HG03439 (cell line): ENCODE results near the gene SHQ1.
A peak's percentile ranks its signal among the peaks of the same experiment; 100 is the strongest.

Source experiments
- ATAC-seq: cut with Tn5 transposase; IDR thresholded peaks from one replicate; pipeline ENCODE4 v1.9.1; 2021; ENCODE audit warnings: mild to moderate bottlenecking, moderate library complexity; ENCODE audit not compliant: unreplicated experiment

The SHQ1 gene

GRCh38 chr3:72855001-72855400 is 6.8 kb upstream of the SHQ1 start:
- ATAC-seq, result no peak

- ATAC-seq, result peak; percentile 53
These were observed 447 bp upstream of the SHQ1 start for GRCh38 chr3:72848703-72849081.

- no peak for ATAC-seq
These were observed 963 bp downstream of the SHQ1 start for GRCh38 chr3:72847282-72847681.

- ATAC-seq, result no peak
These were observed 2.1 kb downstream of the SHQ1 start for GRCh38 chr3:72846166-72846565.

- ATAC-seq, result no peak
These were observed 3.7 kb downstream of the SHQ1 start for GRCh38 chr3:72844436-72844993.

- no peak for ATAC-seq
These were observed 9.2 kb downstream of the SHQ1 start for GRCh38 chr3:72839057-72839456.

GRCh38 chr3:72836923-72837322 is 11.3 kb downstream of the SHQ1 start:
- no peak for ATAC-seq

- no peak for ATAC-seq
These were observed 11.8 kb downstream of the SHQ1 start for GRCh38 chr3:72836416-72836815.

GRCh38 chr3:72830452-72831223 is 17.6 kb downstream of the SHQ1 start:
- no peak for ATAC-seq

- ATAC-seq, result no peak
These were observed 18.5 kb downstream of the SHQ1 start for GRCh38 chr3:72829701-72830100.

GRCh38 chr3:72821161-72821781 is 27.0 kb downstream of the SHQ1 start:
- no peak for ATAC-seq

- ATAC-seq, result no peak
These were observed 27.8 kb downstream of the SHQ1 start for GRCh38 chr3:72820415-72820814.

- ATAC-seq, result no peak
These were observed 29.3 kb downstream of the SHQ1 start for GRCh38 chr3:72818905-72819304.

- no peak for ATAC-seq
These were observed 30.0 kb downstream of the SHQ1 start for GRCh38 chr3:72818092-72818773.

- ATAC-seq, result peak; percentile 50
These were observed 31.3 kb downstream of the SHQ1 start for GRCh38 chr3:72816862-72817355.

- peak; percentile 37 for ATAC-seq
These were observed 33.9 kb downstream of the SHQ1 start for GRCh38 chr3:72814308-72814707.

- ATAC-seq, result no peak
These were observed 36.0 kb downstream of the SHQ1 start for GRCh38 chr3:72812201-72812600.

GRCh38 chr3:72811571-72811970 is 36.7 kb downstream of the SHQ1 start:
- no peak for ATAC-seq

GRCh38 chr3:72810659-72811434 is 37.4 kb downstream of the SHQ1 start:
- ATAC-seq, result no peak

GRCh38 chr3:72810063-72810462 is 38.2 kb downstream of the SHQ1 start:
- ATAC-seq, result no peak

GRCh38 chr3:72804361-72804760 is 43.9 kb downstream of the SHQ1 start:
- no peak for ATAC-seq
